Gastrocnemius medialis (tissue), 4 donors: ENCODE measurements around the gene FGF22. TPM values are rescaled to one million over a fixed set of nuclear protein-coding genes. Genes with fewer than 3 reads are reported as not detected.

ENCODE experiments used
- ATAC-seq, 2 donors: fragments of 150-250 bp; one replicate each; pipeline ENCODE4 v1.9.1; 2016
- DNase-seq, 2 donors: peaks; one replicate each; pipeline ENCODE4 v3.0.0-alpha.2; 2019
- H3K27ac ChIP-seq, 4 donors: fragments of 200-600 bp; sonication (generic); 1 replicate in 1 of 4; 2 replicates in 3 of 4; pipeline ENCODE4 v1.5.1; 2016 to 2018; ENCODE audit warnings: mild to moderate bottlenecking in 2 of 4, moderate library complexity in 1 of 4
- H3K27me3 ChIP-seq, 3 donors: fragments of 200-600 bp; sonication (generic) in 2 of 3; 1 replicate in 1 of 3; 2 replicates in 2 of 3; pipeline versions ENCODE4 v1.5.1 to v1.6.0; 2016 to 2019; ENCODE audit warnings: mild to moderate bottlenecking in 1 of 3, moderate library complexity in 1 of 3
- H3K36me3 ChIP-seq, 2 donors: fragments of 200-600 bp; sonication (generic) in 1 of 2; one replicate each; pipeline ENCODE4 v1.5.1; 2017 to 2018
- H3K4me1 ChIP-seq, 2 donors: fragments of 200-600 bp; sonication (generic) in 1 of 2; one replicate each; pipeline ENCODE4 v1.5.1; 2016 to 2017; ENCODE audit warnings: mild to moderate bottlenecking in 2 of 2
- H3K4me3 ChIP-seq, 4 donors: fragments of 200-600 bp; sonication (generic) in 3 of 4; 1 replicate in 1 of 4; 2 replicates in 3 of 4; pipeline ENCODE4 v1.5.1; 2016 to 2019; ENCODE audit warnings: mild to moderate bottlenecking in 2 of 4
- H3K9me3 ChIP-seq, 3 donors: fragments of 200-600 bp; sonication (generic) in 2 of 3; 1 replicate in 1 of 3; 2 replicates in 2 of 3; pipeline ENCODE4 v1.5.1; 2016 to 2019
- CTCF ChIP-seq, 5 experiments: fragments of 450-650 bp in 3 of 5; fragments of 200-600 bp in 2 of 5; sonication (generic) in 2 of 5; IDR thresholded peaks in 4 of 5; conservative IDR thresholded peaks in 1 of 5; 1 replicate in 4 of 5; 2 replicates in 1 of 5; pipeline ENCODE4 v1.5.1; 2016 to 2019; ENCODE audit warnings: antibody characterized with exemption in 5 of 5, mild to moderate bottlenecking in 3 of 5, moderate library complexity in 3 of 5
- POLR2A ChIP-seq, 2 donors: fragments of 450-650 bp; IDR thresholded peaks; one replicate each; pipeline ENCODE4 v1.6.1; 2017; ENCODE audit warnings: antibody characterized with exemption in 2 of 2, mild to moderate bottlenecking in 2 of 2, moderate library complexity in 2 of 2
- in situ Hi-C, 4 donors: fragments of 200-750 bp; cut with MboI; loops; one replicate each; pipeline versions ENCODE4 v1.15.0 to v1.8.0; 2017; ENCODE audit warnings: low sequenced_read_pairs in 4 of 4
- intact Hi-C: fragments of 100-400 bp; cut with DNase I; formaldehyde crosslinking; loops from one replicate; pipeline ENCODE4 v1.15.1; 2023; ENCODE audit warnings: low total_unique reads
- total RNA-seq, 4 donors: library from RNA; depleted of rRNA; stranded (reverse); fragments of >200 nt; gene quantifications; one replicate each; pipeline versions ENCODE4 v1.1.0 to v1.2.3, GENCODE V29; 2016

Gene FGF22
- total RNA-seq, 4 donors from 2014 or later: not detected

- ATAC-seq (no peak), DNase-seq (no peak)
- H3K36me3 ChIP-seq: peaks cover 0 to 7% of the 10 kb centered on the region in 2 donors
- H3K9me3 ChIP-seq: no peaks in the 10 kb centered on the region
- TF ChIP-seq POLR2A (IDR thresholded peaks at IDR 0.05) (no peak), CTCF (IDR thresholded peaks at IDR 0.05 in 4 of 5, conservative IDR thresholded peaks at IDR 0.05 in 1 of 5) (no peak)
- no peaks in the 10 kb centered on the region for H3K27me3 ChIP-seq
- no peak overlapping the region for H3K27ac ChIP-seq
- H3K4me1 ChIP-seq: peaks cover 10 to 33% of the 10 kb centered on the region in 2 donors
- H3K4me3 ChIP-seq: no peak overlapping the region
- intact Hi-C loops (loop anchor here (5.0 kb wide), 2 partner anchors 128 to 162 kb away; partner anchors contain the start of genes PTBP1 and TPGS1), in situ Hi-C loops (no loop called here)
Measured at GRCh38 chr19:634975-635652, 4.6 kb upstream of the FGF22 start.

GRCh38 chr19:638906-639252 is 800 bp upstream of the FGF22 start:
- peak overlapping the region; percentile 51 to 66 (median 60) for H3K4me3 ChIP-seq
- no peaks in the 10 kb centered on the region for H3K36me3 ChIP-seq
- in situ Hi-C loops: no loop called here
- H3K27me3 ChIP-seq: no peaks in the 10 kb centered on the region
- intact Hi-C loops: loop anchor here (1.0 kb wide), 1 partner anchor 67 kb away; the partner anchor contains the start of gene BSG
- ATAC-seq: no peak
- H3K4me1 ChIP-seq: peaks cover 4 to 16% of the 10 kb centered on the region in 2 donors
- TF ChIP-seq CTCF (IDR thresholded peaks at IDR 0.05 in 4 of 5, conservative IDR thresholded peaks at IDR 0.05 in 1 of 5) (no peak), POLR2A (IDR thresholded peaks at IDR 0.05) (no peak)
- H3K27ac ChIP-seq: peak overlapping the region in 2 of 4 donors; percentile 26 to 61
- no peaks in the 10 kb centered on the region for H3K9me3 ChIP-seq
- DNase-seq: no peak

GRCh38 chr19:640161-640558 is 481 bp downstream of the FGF22 start:
- DNase-seq (no peak), ATAC-seq (peak in 1 of 2 donors; percentile 4)
- Histone ChIP-seq H3K27ac (peak overlapping the region; percentile 14 to 54 (median 41)), H3K27me3 (no peaks in the 10 kb centered on the region), H3K9me3 (no peaks in the 10 kb centered on the region), H3K4me3 (peak overlapping the region; percentile 34 to 58 (median 56)), H3K36me3 (no peaks in the 10 kb centered on the region), H3K4me1 (peaks cover 0 to 9% of the 10 kb centered on the region in 2 donors)
- in situ Hi-C loops: no loop called here
- TF ChIP-seq POLR2A (IDR thresholded peaks at IDR 0.05) (no peak), CTCF (IDR thresholded peaks at IDR 0.05 in 4 of 5, conservative IDR thresholded peaks at IDR 0.05 in 1 of 5) (no peak)
- intact Hi-C loops: no loop called here

DNA sequence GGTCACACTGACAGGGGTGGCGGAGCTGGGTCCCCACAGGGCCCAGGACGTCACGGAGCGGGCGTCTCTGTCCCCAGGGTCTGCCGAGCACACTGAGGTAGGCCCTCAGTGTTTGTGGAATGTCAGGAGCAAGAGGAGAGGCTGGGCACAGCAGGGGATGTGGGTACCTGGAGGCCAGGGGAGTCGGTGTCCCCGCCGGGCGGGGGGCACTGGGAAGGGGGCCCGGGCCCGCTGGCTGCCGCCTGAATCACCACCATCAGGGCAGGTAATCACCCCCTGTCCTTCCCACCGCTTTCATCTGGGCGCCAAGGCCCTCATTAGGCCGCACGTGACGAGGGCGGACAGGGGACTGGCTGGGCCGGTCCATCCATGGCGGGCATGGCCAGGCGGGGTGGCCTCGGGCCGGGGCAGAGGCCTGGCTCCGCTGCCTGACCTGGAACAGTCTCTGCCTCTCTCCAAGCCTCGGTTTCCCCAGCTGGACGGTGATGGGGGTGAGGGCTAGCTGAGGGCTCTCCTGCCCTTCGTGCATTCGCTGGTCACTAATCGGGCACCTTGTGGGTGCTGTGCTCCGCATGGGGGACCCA is 1.0 kb downstream of the FGF22 start:
- TF ChIP-seq CTCF (IDR thresholded peaks at IDR 0.05 in 4 of 5, conservative IDR thresholded peaks at IDR 0.05 in 1 of 5) (no peak), POLR2A (IDR thresholded peaks at IDR 0.05) (no peak)
- Histone ChIP-seq H3K4me1 (peaks cover 0 to 9% of the 10 kb centered on the region in 2 donors), H3K9me3 (no peaks in the 10 kb centered on the region), H3K27me3 (no peaks in the 10 kb centered on the region), H3K36me3 (peaks cover 0 to 1% of the 10 kb centered on the region in 2 donors), H3K27ac (no peak overlapping the region), H3K4me3 (no peak overlapping the region)
- in situ Hi-C loops (no loop called here), intact Hi-C loops (no loop called here)
- DNase-seq (no peak), ATAC-seq (no peak)
